Colonic mucosa (tissue), 4 donors: ENCODE data around the gene GZMH. TPM values are rescaled to one million over a fixed set of nuclear protein-coding genes. Genes with fewer than 3 reads are reported as not detected.

Experiments used
- DNase-seq: peaks from one replicate; pipeline ENCODE4 v3.0.0-alpha.2; 2020
- H3K27ac ChIP-seq: fragments of 200-600 bp; one replicate; pipeline ENCODE4 v1.8.0; 2021
- H3K27me3 ChIP-seq: fragments of 200-600 bp; one replicate; pipeline ENCODE4 v1.8.0; 2021
- H3K36me3 ChIP-seq: fragments of 200-600 bp; one replicate; pipeline ENCODE4 v1.8.0; 2021
- H3K4me1 ChIP-seq: fragments of 200-600 bp; one replicate; pipeline ENCODE4 v1.8.0; 2021; ENCODE audit warnings: mild to moderate bottlenecking
- H3K4me3 ChIP-seq: fragments of 200-600 bp; one replicate; pipeline ENCODE4 v1.8.0; 2021
- H3K9ac ChIP-seq, 2 donors: one replicate each; pipeline ENCODE4 v1.7.0; 2013; ENCODE audit warnings: control low read depth in 2 of 2, low read depth in 2 of 2, low read length in 2 of 2
- H3K9me3 ChIP-seq: fragments of 200-600 bp; one replicate; pipeline ENCODE4 v1.8.0; 2021
- intact Hi-C: fragments of 100-400 bp; cut with DNase I; formaldehyde crosslinking; loops from one replicate; pipeline ENCODE4 v1.14.1; 2022
- total RNA-seq, 2 donors: library from RNA; stranded (reverse); fragmentation: NEBNext Ultra II Directional in 1 of 2; extraction: Animal tissue kit (Norgen Biotek cat#: 25700) in 1 of 2; gene quantifications; one replicate each; pipeline ENCODE4 v1.2.1, GENCODE V29; 2021
- TF ChIP-seq, protein P1 (sequence below): fragments of 200-600 bp; IDR thresholded peaks from one replicate; pipeline ENCODE4 v1.8.0; 2022; ENCODE audit warnings: antibody characterized with exemption, mild to moderate bottlenecking
- donor health status: healthy.
- donor health status: DM: no; HTN: no; CAD: no.
- donor health status: DM: no; HTN: no; CAD: no.

The GZMH gene
- total RNA-seq, 2 donors from 2014 or later, result 0.53 to 0.59 TPM

DNA sequence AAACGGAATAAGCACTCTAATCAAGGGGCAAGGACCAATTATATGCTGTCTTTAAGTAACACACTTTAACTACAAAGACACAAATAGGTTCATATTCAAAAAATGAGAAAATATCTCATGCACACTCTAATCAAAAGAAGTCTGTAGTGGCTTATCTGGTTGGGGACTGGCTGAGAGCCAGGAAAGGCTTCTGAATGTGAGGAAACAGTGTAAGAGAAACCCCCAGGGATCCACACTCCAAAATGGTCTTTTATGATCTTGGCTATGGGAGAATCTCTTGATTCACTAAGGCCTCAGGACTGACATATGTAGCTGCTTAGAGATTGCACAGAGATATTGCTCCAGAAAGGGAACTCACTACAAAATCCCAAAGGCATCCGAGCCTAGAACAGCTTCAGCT lies 43.7 kb downstream of the GZMH start:
- intact Hi-C loops, result no loop called here
- H3K27me3 ChIP-seq, result no peaks in the 10 kb centered on the region
- H3K9ac ChIP-seq, result no peak overlapping the region
- no peaks in the 10 kb centered on the region for H3K9me3 ChIP-seq
- no peak for DNase-seq
- H3K4me3 ChIP-seq, result no peak overlapping the region
- TF ChIP-seq, protein P1, sequence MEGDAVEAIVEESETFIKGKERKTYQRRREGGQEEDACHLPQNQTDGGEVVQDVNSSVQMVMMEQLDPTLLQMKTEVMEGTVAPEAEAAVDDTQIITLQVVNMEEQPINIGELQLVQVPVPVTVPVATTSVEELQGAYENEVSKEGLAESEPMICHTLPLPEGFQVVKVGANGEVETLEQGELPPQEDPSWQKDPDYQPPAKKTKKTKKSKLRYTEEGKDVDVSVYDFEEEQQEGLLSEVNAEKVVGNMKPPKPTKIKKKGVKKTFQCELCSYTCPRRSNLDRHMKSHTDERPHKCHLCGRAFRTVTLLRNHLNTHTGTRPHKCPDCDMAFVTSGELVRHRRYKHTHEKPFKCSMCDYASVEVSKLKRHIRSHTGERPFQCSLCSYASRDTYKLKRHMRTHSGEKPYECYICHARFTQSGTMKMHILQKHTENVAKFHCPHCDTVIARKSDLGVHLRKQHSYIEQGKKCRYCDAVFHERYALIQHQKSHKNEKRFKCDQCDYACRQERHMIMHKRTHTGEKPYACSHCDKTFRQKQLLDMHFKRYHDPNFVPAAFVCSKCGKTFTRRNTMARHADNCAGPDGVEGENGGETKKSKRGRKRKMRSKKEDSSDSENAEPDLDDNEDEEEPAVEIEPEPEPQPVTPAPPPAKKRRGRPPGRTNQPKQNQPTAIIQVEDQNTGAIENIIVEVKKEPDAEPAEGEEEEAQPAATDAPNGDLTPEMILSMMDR, result no peak
- H3K4me1 ChIP-seq, result no peaks in the 10 kb centered on the region
- no peaks in the 10 kb centered on the region for H3K36me3 ChIP-seq
- H3K27ac ChIP-seq, result no peak overlapping the region

DNA sequence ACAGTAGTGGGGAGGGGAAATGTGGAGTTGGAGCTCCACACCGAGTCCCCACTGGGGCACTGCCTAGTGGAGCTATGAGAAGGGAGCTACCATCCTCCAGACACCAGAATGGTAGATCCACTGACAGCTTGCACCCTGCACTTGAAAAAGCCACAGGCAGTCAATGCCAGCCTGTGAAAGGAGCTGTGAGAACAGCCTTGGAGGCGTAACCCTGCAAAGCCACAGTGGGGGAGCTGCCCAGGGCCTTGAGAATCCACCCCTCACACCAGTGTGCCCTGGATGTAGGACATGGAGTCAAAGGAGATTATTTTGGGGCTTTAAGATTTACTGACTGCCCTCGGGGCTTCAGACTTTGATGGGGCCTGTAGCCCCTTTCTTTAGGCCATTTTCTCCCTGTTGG lies 46.0 kb downstream of the GZMH start:
- Histone ChIP-seq H3K9ac (no peak overlapping the region), H3K9me3 (no peaks in the 10 kb centered on the region), H3K4me3 (no peak overlapping the region), H3K4me1 (no peaks in the 10 kb centered on the region), H3K36me3 (no peaks in the 10 kb centered on the region), H3K27ac (no peak overlapping the region), H3K27me3 (no peaks in the 10 kb centered on the region)
- no peak for DNase-seq
- intact Hi-C loops, result no loop called here
- TF ChIP-seq, protein P1, result no peak

DNA sequence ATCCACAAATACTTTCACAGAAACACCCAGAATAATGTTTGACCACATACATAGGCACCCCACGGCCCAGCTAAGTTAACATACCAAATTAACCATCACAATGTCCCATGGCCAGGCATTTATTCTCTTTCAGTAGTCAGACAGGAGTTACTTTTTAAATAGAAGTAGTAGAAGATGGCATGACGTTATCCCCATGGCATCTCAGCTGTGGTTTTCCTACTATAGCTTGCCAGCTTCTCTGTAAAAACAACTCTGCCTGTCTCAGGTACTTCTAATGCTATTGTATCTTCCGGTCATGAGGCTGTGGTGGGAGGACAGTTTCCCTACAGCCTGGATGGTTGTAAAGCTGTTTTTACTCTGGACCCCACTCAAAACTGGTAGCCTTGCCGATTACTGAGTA lies 52.7 kb downstream of the GZMH start:
- no peak for DNase-seq
- Histone ChIP-seq H3K27ac (no peak overlapping the region), H3K9ac (no peak overlapping the region), H3K9me3 (no peaks in the 10 kb centered on the region), H3K4me3 (no peak overlapping the region), H3K4me1 (no peaks in the 10 kb centered on the region), H3K36me3 (no peaks in the 10 kb centered on the region), H3K27me3 (no peaks in the 10 kb centered on the region)
- TF ChIP-seq, protein P1, result no peak
- intact Hi-C loops, result no loop called here

Other genes with a start within 250 kb of the GZMH start
- 10 to 100 TPM; 11.2 to 24.0 TPM for gene NFATC4, start 241.5 kb downstream of the GZMH start, total RNA-seq
- gene NYNRIN, start 210.7 kb downstream of the GZMH start, total RNA-seq, result 10 to 100 TPM; 13.0 to 26.7 TPM
- gene CBLN3, start 180.0 kb downstream of the GZMH start, total RNA-seq, result 1 to 10 TPM; 1.8 to 2.0 TPM
- gene KHNYN, start 179.7 kb downstream of the GZMH start, total RNA-seq, result 10 to 100 TPM; 82.6 to 90.4 TPM
- gene SDR39U1, start 166.9 kb downstream of the GZMH start, total RNA-seq, result 10 to 100 TPM; 32.5 to 40.9 TPM
- gene CMA1, start 101.4 kb downstream of the GZMH start, total RNA-seq, result 1 to 10 TPM; 1.3 TPM
- gene CTSG, start 33.4 kb downstream of the GZMH start, total RNA-seq, result 1 to 10 TPM; 3.2 to 5.4 TPM
- 1 to 10 TPM; 1.1 to 3.0 TPM for gene GZMB, start 24.5 kb upstream of the GZMH start, total RNA-seq